ENCODE data around the gene AIG1.
"Not testable (repeated sequence)": the region's sequence is repeated elsewhere in the genome, so short reads cannot be mapped to it uniquely, and the experiment has no call there.

The AIG1 gene, protein sequence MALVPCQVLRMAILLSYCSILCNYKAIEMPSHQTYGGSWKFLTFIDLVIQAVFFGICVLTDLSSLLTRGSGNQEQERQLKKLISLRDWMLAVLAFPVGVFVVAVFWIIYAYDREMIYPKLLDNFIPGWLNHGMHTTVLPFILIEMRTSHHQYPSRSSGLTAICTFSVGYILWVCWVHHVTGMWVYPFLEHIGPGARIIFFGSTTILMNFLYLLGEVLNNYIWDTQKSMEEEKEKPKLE

DNA sequence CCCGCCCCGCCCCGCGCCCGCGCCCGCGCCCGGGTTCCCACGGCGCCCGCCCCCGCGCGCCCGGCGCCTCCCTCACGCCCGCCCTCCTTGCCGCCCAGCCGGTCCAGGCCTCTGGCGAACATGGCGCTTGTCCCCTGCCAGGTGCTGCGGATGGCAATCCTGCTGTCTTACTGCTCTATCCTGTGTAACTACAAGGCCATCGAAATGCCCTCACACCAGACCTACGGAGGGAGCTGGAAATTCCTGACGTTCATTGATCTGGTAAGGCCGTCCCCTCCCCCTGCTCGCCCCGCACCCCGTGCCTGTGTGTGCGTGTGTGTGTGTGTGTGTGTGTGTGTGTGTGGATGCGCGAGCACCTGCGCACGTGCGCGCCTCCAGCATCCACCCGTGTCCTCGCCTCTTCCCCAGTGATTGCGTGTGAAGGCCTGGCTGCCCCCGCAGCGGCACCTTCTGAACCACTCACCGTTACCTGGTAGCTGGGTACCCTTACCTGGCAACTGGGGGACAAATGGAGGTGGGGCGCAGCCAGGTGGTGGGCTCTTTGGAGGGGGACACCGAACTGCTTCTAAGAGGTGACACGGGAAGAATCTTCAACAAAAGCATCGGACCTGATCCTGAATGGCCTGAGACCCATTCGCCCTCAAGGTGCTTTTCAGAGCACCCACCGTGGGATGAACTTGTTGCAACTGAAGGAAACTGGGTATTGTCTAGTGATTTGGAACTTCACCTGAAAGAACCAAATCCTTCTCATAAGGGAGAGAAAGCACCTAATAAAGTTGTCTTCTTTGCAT, at the start of gene AIG1:
AIG1 (plus strand) TSS at position 84 of the 791 bp plus-strand sequence; CDS start at position 121, 37 bp downstream.
- peak; percentile 38 for DNase-seq (ENCODE audit: low read depth)

DNA sequence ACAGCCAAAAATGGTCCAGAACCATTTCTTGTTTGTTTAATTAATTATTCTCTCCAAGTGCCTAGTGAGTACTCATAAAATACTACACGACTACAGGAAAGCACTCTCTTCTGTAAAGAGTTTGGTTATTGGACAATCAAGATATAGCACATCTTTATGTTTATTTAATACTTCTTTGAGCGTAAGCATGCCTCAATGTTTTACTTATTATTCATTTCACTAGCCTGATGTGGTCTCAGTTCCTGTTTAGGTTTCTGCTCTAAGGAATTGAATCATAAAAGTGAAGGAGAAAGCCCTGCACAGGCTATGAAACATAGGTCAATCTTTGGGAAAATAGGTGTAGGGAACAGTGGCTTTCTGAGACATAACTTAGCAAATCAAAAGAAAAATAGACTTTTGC, 45.9 kb upstream of the AIG1 start:
- DNase-seq (ENCODE audit: low read depth): no peak

DNA sequence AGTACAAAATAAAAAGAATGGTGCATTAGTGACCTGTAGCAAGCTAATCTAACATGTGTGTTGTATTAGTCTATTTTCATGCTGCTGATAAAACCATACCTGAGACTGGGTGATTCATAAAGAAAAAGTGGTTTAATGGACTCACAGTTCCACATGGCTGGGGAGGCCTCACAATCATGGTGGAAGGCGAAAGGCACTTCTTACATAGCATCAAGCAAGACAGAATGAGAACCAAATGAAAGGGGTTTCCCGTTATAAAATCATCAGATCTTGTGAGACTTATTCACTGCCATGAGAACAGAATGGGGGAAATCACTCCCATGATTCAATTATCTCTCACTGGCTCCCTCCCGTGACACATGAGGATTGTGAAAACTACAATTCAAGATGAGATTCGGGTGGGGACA, 45.4 kb upstream of the AIG1 start:
- peak; percentile 2 for DNase-seq (ENCODE audit: low read depth)

DNA sequence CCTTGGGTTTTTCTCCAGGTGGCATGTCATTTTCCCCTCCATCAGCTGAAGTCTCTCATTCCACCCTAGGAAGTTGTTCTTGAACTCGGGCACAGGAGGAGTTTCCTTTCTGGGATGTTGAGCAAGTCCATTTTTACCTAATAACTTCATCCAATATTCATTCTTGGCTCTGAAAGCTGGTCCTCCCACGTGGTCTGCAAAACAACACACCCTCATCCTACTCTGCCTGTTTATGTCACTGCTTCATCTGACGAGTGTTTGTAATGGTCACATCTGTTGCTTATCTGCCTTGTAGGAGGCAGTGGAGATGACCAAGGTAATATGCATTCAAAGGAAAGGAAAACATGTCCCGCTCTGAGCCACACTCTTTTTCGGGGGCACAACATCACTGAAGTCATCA, 41.7 kb upstream of the AIG1 start:
- DNase-seq (ENCODE audit: low read depth): no peak

DNA sequence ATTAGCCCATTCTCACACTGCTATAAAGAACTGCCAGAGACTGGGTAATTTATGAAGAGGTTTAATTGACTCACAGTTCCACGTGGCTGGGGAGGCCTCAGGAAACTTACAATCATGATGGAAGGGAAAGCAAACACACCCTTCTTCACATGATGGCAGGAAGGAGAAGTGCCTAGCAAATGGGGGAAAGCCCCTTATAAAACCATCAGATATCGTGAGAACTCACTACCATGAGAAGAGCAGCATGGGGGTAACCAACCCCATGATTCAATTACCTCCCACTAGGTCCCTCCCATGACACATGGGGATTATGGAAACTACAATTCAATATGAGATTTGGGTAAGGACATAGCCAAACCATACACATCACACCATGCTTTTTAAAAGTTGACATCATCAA, 39.8 kb upstream of the AIG1 start:
- not testable (repeated sequence) for DNase-seq (ENCODE audit: low read depth)

DNA sequence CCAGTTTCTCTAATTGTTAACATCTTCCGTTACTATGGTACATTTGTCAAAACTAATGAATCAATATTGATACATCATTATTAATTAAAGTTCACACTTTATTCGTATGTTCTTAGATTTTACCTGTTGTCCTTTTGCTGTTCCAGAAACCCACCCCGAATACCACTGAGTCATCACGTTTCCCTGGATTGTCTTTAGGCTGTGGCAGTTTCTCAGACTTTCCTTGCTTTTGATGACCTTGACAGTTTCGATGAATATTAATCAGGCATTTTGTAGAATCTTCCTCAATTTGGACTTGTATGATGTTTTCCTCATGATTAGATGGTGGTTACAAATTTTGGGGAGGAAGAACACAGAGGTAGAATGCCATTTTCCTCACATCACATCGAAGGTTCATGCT, 39.1 kb upstream of the AIG1 start:
- DNase-seq (ENCODE audit: low read depth): no peak

DNA sequence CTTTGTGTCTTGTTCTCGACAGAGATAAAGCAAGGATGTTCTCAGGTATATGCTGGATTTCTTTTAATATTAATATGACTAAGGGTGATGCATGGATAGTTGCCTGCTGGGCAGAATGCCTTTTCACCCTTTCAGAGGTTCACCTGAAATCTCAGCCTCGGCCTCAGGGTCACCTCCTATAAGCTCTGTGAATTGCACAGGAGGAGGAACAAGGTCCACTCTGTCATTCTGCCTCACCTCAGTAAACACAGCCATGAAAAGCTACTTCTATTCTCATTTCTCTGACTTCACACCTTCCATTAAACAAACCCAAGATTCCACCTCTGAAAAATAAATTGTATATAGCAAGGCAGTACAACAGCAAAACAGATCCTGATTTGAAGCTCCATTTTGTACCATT, 38.1 kb upstream of the AIG1 start:
- DNase-seq (ENCODE audit: low read depth): no peak

DNA sequence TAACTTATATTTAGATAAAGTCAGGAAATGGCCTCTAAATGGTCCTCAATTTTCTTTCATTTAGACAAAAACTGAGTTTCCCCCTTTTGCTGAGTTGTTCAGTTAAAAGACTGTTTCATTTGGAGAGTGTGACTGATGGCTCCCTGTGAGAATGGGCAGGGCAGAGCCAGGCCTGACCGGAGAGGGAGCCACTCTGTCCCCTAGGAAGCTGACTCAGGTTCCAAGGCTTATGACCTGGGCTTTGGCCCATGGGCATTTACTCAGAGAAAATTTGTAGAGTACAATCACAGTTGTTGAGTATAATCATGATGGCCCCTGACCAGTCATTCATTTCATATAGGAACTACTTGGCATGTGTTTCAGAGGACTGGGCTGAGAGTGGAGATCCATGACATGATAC, 37.0 kb upstream of the AIG1 start:
- no peak for DNase-seq (ENCODE audit: low read depth)

DNA sequence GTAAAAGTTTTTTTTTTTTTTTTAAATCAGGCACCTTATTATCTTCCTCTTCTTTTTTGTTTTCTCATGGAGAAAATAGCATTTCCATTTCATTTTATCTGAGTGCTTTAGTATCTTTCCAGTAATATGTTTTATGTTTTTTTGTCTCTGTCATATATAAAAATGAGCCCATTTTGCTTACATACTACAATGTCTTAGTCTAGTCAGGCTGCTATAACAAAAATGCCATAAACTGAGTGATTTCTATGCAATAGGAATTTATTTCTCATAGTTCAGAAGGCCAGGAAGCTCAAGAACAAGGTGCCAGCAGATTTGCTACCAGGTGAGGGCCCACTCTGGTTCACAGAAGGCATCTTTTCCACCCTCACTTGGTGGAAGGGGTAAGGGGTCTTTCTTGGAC, 35.7 kb upstream of the AIG1 start:
- DNase-seq (ENCODE audit: low read depth): no peak

DNA sequence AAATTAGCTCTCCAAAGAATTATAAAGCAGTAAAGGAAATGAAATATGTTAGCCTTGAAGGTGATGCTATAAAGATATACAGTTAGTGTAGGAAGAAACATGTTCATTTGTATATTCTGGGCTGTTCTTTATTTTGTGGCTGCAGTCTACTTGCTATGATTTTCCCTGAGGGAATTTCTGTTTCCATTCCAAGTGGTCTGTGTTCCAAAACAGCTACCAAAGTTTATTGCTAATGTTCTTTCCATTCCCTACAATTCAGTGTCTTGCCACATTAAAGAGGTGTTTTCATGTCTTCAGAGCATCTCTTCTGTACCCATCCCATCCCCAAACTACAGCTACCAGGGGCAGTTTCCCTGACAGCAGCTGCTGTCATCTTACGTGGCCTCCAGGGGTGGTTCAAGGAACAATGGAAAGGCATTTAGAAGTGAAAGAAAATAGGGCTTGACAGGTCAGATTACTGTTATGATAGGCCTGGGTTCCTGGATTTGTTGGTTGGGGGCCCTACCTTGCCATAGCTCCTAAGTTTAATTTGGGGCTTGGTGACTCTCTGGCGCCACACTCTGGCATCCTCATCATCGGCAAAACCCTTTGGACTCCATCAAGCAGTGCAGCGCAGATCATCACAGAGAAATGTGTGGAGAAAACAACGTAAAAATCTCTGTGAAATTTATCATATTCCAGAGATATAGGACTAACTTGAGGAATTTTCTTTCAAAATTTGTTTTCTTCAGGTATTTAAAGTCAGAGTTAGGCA, 33.8 kb upstream of the AIG1 start:
- DNase-seq (ENCODE audit: low read depth): peak; percentile 22

DNA sequence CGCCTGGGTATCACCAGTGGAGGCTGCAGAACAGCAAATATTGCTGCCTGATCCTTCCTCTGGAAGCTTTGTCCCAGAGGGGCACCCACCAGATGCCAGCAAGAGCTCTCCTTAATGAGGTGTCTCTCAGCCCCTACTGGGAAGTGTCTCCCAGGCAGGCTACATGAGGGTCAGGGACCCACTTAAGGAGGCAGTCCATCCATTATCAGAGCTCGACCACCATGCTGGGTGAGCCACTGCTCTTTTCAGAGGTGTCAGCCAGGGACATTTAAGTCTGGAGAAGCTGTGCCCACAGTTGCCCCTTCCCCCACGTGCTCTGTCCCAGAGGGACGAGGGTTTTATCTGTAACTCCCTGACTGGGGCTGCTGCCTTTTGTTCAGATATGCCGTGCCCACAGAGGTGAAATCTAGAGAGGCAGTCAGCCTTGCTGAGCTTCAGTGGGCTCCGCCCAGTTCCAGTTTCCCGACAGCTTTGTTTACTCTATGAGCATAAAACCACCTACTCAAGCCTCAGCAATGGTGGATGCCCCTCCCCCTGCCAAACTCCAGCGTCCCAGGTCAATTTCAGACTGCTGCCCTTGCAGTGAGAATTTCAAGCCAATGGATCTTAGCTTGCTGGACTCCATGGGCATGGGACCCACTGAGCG, 25.9 kb upstream of the AIG1 start:
- no peak for DNase-seq (ENCODE audit: low read depth)

DNA sequence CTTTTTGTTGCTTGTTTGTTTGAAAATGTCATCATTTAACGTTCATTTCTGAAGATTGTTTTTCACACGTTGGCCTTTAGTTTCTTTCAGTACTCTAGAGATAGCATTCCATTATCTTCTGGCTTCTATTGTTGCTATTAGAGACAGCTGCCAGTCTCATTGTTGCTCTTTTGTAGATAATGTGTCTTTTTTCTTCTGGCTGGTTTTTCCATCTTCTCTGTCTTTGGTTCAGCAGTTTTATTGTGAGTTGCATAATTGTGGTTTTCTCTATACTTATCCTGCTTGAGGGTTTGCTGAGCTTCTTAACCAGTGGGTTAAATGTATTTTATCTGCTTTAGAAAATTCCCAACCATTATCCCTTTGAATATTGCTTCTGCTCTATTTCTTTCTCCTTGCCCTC, 23.2 kb upstream of the AIG1 start:
- DNase-seq (ENCODE audit: low read depth): no peak

DNA sequence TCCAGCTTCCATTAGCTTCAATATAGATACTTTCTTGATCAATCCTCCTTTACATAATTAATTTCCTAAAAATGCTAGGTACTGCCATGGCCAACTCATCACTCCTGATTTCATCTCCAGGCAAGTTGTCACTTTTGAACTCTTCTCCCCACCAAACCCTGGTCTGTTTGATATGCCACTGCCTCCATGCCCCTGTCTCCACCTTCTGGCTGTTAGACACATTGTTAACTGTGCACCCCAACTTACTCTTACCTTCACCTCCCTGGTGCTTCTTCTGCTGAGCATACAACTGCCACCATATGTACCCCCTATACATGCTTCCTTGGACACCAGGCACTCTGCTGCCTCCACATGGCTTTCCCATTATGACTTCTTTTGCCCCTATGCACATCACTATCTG, 21.9 kb upstream of the AIG1 start:
- DNase-seq (ENCODE audit: low read depth): no peak

DNA sequence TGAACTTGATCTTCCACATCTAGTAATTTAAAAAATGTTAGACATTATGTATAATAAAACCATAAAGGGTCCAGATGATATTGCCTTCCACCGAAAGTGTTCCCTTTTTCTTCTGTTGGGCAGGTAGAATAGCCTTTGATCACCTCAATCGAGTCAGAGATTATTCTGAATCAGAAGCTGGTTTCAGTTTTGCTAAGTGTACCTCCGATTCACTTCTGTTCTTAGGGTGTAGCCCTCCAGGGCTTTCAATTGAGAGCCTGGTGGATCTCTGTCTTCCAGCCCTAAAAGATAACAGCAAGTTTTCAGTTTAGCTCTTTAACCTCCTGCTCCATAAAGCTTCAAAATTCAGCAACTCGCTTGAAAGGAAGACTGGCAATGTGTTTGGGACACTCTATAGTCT, 21.1 kb upstream of the AIG1 start:
- DNase-seq (ENCODE audit: low read depth): no peak

DNA sequence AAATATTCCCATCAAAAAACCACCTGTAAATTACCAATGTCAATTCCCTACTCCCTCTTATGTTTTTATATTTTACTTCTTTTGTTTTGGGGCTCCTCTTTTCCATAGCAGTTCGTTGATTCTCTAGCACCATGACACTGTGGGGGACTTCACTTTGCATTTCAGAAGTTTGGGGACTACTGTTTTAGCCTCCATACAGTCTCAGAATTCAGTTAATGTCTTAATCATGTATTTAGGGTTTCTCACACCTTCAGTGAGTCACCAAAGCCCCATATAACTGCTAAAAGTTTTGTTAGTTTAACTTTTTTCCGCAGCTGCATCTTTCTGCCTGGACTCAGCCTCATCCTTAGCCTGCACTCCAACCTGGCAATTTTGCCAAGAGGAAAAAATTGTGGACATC, 20.7 kb upstream of the AIG1 start:
- no peak for DNase-seq (ENCODE audit: low read depth)

DNA sequence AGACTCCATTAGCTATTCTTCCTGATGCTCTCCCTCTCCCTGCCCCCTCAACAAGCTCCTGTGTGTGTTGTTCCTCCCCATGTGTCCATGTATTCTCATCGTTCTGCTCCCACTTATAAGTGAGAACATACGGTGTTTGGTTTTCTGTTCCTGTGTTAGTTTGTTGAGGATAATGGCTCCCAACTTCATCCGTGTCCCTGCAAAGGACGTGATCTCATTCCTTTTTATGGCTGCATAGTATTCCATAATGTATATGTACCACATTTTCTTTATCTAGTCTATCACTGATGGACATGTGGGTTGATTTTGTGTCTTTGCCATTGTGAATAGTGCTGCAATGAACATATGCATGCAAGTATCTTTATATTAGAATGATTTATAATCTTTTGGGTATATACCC, 16.3 kb upstream of the AIG1 start:
- not testable (repeated sequence) for DNase-seq (ENCODE audit: low read depth)

DNA sequence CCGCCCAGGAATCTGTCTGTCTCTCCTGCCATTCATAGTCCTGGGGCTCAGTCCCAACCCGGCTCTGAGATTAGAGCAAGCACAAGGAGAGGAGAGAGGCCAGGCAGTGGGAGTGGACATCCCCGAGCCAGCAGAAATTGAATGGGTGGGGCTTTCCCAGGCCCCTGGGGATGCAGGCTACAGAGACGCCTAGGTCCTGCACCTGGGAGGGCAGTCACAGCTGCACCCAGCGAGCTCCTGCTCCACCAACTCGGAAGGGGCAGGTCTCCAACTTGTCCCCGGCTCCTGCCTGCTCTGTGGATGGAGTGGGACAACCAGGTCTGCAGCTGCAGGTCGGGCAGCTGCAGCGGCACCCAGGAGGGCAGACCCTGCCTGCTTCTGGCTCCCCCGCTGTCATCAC, 11.1 kb upstream of the AIG1 start:
- no peak for DNase-seq (ENCODE audit: low read depth)

DNA sequence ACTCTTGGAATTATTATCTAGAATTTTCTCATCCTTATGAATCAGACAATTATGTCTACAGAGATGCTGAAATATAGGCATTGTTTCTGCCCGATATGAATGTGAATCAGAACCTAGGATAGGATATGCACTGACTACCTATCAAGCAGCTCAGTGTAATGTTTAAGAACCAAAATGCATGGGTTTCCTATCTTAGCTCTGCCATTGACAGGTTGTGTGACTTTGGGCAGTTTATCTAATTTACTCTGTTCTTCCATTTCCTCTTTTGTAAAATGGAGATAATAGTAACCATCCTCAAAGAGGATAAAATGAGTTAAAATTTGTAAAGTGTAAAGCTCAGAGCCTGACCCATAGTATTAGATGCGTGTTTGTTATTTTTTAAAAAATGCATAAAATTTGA, 10.2 kb upstream of the AIG1 start:
- DNase-seq (ENCODE audit: low read depth): no peak

DNA sequence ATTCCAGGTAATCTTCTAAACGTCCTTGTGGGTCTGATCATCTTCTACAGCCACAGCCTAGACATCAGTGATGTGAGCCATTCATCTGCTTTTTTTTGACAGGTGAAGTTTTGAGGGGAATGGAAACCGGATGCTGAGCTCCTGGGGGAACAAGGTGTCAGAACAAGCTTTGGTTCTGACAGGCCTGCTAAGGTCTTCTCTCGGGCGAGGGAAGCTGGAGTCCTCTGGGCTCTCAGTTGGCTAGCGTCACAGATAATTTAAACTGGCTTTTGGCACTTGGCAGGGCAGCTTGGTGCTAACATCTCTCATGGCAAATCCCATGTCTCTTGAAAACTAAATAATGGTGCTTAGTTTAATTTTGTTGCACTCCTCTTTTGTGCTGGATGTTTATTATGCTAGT, 8.4 kb upstream of the AIG1 start:
- DNase-seq (ENCODE audit: low read depth): no peak

DNA sequence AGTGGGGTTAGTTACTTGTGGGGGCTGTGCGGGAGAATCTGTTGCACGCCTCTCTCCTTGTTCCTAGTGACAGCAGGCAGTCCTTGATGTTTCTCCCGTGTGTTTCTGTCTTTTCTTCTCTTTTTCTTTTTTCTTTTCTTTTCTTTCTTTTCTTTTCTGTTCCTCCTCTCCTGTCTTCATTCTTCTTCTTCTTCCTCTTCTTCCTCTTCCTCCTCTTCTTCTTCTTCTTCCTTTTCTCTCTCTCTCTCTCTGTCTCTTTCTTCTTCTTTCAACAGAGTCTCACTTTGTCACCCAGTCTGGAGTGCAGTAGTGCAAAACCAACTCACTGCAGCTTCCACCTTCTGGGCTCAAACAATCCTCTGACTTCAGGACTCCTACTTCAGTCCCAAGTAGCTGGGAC, 6.8 kb upstream of the AIG1 start:
- DNase-seq (ENCODE audit: low read depth): no peak

DNA sequence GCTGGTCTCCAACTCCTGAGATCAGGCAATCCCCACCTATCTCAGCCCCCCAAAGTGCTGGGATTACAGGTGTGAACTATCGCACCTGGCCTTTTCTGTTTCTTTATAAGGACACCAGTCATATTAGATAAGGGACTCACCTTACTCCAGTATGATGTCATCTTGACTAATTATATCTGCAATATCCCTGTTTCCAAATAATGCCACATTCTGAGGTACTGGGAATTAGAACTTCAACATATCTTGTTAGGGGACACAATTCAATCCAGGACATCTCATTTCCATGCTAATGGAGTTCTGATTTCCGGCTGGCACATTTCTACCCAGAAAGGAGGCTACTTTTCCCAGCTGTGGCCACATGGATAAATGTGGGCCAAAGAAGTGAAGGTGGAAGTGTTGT, 6.4 kb upstream of the AIG1 start:
- no peak for DNase-seq (ENCODE audit: low read depth)

DNA sequence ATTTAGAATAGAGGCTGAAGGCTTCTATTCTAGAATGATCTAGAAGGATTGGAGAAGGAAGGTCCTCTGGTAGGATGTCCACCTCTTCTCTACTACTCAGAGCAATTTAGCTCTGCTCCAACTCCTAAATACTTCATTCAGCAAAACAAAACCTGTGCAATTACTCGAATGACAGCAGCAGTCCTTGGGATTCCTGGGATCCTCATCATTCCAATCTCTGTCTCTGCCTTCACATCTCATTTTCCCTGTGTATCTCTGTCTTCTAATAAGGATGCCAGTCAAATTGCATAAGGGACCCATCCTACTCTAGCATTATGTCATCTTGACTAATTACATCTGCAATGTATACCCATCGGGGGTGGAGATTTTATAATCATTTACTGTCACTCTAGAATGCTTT, 5.5 kb upstream of the AIG1 start:
- no peak for DNase-seq (ENCODE audit: low read depth)

DNA sequence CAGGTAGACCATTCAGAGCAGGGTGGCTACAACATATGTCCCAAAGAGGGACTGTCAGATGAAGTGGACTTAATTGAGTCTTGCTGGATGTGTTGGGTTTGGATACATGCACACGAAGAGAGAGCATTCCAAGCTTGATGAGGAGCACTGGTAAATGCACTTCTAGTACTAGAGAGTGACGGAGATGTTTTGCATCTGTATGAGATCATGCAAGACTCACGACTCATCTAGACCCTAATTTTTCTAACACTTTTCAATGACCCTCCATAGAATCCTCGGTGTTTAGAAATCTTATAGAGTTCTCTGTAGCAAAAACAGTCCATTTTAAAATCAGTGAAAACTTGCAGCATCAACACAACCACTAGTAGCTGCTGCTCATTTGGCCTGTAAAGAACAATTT, 4.8 kb upstream of the AIG1 start:
- no peak for DNase-seq (ENCODE audit: low read depth)
